Endothelial cell of umbilical vein (primary cell): Measurements from ENCODE around the gene KPNA1.

ENCODE experiments used
- CTCF ChIP-seq, 2 donors: IDR thresholded peaks; 1 replicate in 1 of 2; 2 replicates in 1 of 2; pipeline ENCODE4 v1.5.1; 2011; ENCODE audit warnings: low read length in 2 of 2, mild to moderate bottlenecking in 2 of 2, moderate library complexity in 2 of 2, control low read depth in 1 of 2, inconsistent platforms in 1 of 2, low read depth in 1 of 2; ENCODE audit not compliant: insufficient read depth in 1 of 2; ENCODE audit errors: extremely low read depth in 1 of 2
- MYC ChIP-seq: IDR thresholded peaks from one replicate; pipeline ENCODE4 v1.6.1; 2011; ENCODE audit warnings: mild to moderate bottlenecking, low read depth, low read length

GRCh38 chr3:122421836-122422235, 92.9 kb downstream of the KPNA1 start:
- TF ChIP-seq MYC (no peak), CTCF (IDR thresholded peaks at IDR 0.05; ENCODE audit: extremely low read depth in 1 of 2, insufficient read depth in 1 of 2, low read depth in 1 of 2, low read length in 2 of 2) (no peak)
